RCC 7860 (cell line): ENCODE results near the gene HDAC5.
A peak's percentile ranks its signal among the peaks of the same experiment; 100 is the strongest.
"Not testable (repeated sequence)": the region's sequence is repeated elsewhere in the genome, so short reads cannot be mapped to it uniquely, and the experiment has no call there.

Experiments
- DNase-seq: peaks from one replicate; pipeline ENCODE4 v3.0.0-alpha.2; 2015; ENCODE audit warnings: low spot score
- FAIRE-seq: peaks from 2 replicates; lab custom pipeline; 2012; peaks lifted over from hg19 to GRCh38; lab: Jason Lieb, UNC

Gene HDAC5

DNA sequence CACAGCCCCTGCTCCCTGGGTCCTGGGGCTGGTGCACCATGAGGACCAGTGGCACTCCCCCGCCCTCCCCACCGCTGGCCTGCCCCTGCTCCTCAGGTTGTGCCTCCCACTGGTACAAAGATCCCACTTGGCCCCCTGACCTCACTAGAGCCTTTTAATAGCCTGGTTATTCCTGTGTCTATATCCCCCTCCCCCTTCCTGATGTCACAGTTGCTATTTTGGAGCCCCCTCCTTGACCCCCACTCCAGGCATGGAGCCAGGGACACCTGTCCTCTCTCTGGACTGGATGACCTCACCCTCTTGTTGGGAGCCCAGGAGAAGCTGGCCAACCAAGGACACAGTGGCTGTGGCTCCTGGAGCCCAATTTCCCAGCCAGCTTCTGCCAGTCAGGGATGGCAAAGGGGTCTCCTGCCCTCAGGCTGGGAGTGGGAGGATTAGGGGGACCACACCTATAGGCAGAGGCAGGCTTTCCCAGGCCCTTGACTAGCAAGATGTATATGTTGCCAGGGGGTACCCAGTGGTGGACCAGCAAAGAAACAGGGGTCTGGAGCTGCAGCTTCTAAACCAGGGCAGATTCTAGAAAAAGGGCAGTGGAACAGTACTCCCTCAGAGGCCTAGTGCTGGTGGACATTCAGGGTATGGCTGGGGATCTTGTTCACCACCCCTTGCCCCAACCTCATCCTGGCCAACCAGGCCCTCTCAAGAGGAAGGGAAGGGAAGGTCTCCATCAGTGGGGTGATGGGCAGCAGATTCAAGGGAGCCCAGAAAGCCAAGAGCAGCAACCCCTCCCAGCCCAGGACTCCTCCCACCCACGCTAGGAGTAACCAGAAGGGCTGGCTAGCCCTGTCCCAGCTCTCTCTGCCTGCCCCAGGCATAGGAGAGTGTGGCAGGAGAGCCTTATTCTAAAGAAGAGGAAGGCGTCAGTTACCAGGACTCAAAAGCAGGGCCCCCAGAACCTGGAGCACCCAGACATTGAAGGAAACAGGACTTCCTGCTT lies 10.9 kb downstream of the HDAC5 start:
- FAIRE-seq, result no peak
- no peak for DNase-seq

DNA sequence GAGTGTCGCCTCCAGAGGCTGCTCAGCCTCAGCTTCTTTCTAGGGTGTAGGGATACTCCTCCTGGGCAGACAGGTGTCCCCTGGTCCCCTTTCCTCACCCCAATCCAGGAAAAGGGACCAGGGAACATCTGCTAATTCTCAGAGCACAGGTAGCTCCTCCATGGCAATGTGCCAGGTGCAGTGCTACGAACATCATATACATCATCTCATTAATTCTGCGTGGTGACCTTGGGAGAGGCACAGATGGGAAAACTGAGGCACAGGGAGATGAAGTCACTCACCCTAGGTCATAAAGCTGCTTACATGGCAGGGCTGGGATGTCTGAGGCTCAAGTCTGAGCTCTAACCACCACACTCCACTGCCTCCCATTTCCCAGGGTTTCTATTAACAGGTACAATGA lies 11.7 kb downstream of the HDAC5 start:
- no peak for FAIRE-seq

DNA sequence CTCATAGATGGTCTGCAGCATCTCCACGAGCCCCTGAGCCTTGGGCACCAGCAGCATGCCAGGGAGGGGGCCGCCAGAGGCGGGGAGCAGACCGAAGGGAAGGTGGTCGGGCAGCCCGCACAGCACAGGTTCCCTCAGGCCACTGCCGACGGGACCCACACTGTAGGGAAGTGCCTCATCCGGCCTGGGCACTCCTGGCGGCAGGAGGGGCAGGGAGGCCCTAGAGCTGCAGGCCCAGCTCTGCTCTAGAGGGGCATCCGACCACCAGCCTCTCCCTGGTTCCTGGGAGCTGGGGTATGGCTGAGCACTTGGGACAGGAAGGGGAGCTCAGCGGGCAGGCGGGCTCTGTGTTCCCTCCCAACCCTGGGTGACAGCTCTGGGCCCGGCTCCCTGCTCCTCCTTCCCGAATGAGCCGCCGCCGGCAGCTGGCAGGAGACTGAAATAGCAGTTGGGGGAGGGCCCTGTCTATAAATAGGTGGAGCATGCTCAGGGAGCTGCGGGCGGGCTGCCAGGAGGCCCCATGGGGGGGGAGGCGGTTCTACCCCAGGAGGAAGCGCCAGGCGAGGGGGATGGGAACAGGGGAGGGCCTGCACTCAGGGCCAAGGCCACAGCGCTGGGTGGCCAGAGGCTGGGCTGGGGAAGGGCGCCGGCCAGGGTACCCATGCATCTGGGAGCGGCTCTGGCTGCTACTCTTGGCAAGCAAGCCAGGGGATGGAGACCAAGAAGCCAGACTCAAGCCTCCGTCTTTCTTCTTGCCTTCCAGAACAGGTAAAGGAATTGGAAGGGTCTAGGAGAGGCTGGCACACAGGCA lies 12.4 kb downstream of the HDAC5 start:
- DNase-seq (peak; percentile 84), FAIRE-seq (peak; percentile 45)

More for the DNA sequence above, 11.7 kb downstream of the HDAC5 start:
- DNase-seq, result no peak

DNA sequence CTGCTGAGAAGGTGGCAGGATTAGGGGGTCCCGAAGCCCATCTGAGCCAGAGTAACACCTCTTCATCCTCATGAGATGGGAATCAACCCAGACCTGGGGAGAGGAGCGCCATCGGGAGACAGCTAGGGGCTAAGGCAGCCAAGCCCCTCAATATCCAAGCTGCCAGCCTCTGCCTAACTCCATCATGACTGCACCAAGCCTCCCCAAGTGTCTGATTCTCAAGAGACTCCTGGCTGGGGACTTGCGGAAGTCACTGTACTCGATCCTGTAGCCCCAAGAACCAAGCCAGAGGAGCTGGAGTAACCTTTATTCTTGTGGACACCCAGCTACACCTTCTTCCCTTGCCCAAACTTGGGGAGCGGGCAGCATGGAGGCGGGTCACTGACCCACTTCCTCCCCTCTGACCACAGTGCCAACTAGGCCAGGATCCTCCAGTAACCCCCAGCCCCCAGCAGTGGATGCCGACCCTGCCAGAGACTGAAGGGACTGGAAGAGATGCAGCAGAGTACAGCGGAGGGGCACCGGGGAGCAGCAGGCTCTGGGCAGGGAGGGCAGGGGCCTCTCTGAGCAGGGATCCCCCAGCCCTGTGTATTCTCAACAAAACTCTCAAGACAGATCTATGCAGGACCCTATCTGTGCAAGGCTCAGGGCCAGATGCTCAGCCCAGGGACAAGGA lies 13.3 kb downstream of the HDAC5 start:
- FAIRE-seq (no peak), DNase-seq (no peak)

DNA sequence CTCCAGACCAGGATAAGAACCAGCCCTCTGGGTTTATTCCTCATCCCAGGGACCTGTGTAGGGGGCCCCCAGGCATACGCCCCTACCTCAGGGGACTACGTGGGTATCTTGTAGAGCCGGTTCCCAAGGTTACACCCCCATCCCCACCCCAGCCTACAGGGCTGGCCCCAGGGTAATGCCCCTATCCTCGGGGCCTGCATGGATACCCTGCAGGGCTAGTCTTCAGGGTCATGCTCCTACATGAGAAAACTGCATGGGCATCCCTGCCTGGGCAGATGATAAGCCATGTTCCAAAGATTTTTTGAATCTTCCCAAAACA lies 14.2 kb downstream of the HDAC5 start:
- no peak for FAIRE-seq
- DNase-seq, result no peak

DNA sequence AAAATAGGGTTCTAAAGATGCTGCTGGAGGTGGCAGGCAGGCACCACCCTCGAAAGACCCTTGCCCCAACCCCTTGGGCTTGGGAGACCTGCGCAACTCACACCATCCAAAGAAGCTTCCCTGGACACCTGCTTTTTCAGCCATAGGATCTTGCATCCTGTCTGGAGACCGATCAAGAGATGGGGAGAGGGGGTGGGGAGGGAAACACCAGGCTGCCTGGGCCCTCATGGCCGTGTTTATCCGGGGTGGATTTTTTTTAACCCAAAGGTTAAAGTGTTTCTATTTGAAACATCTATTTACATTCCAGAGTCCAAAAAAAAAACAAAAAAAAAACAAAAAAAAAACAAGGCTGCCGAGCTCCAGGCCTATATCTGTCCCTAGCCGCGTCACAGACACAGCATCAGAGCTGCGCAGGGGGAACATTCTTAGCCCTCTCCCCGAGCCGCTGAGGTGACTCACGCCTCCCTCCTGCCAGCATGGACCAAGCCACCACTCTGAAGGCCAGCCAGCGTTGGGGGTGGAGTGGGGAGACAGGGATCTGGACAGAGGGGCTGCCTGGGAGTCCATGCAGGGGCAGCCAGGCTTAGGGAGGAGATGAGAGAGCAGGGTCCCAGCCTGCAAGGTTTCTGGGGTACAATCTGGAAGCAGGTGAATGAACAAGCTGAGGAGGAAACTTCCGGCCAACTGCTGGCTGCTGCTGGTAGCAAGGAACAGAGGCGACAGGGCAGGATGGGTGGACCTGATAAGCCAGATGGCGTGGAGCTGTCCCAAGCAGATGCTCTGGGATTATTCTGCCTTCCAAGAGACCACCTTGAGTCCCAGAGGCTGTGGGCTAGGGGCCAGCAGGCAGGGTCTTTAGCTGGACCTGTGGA lies 14.8 kb downstream of the HDAC5 start:
- DNase-seq (peak; percentile 68), FAIRE-seq (peak; percentile 66)

DNA sequence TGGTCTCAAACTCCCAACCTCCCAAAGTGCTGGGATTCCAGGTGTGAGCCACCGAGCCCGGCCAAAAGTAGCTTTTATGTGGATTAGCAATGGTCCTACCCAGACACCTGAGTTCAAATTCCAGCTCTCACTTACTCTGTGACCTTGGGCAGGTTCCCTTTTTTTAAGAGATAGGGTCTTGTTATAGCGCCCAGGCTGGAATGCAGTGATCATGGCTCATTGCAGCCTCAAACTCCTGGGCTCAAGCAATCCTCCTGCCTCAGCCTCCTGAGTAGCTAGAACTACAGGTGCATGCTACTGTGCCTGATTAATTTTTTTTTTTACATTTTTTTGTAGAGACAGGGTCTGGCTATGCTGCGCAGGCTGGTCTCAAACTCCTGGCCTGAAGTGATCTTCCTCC lies 16.6 kb downstream of the HDAC5 start:
- FAIRE-seq, result no peak
- no peak for DNase-seq

DNA sequence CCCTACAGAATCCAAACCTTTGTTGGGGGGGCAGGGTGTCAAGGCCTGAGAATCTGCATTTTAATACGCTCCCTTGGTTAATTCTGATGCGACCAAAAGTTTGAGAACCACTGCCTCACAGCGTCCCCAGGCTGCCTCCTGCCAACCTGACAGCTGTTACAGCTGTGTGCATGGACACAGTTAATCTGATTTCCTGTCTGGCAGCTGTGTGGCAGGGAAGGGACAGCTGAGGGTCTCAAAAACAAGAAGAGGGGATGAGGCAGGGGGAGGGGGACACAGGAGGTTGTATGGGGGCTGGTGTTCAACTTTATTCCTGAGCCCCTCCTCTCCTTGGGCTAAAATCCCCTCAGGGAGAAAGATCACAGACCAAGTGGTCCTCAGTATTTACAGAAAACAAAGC lies 17.5 kb downstream of the HDAC5 start:
- no peak for FAIRE-seq
- no peak for DNase-seq

DNA sequence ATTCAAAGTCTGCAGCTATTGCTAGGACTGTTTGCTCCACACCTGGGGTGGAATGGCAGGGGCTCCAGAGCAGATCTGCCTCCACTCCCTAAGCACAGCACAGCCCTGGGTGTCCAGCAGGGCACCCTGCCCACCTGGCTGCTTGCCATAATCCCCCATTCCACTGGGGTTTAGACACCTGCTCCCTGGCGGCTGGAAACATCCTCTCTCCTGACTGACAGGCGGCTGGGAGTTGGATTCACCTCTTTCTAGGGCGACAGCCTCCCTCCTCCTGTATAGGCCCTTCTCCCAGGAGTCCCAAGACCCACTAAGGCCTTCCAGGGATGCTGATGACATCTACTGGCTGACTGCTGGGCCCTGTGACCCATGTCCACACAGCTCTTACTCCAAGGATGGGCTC lies 18.0 kb downstream of the HDAC5 start:
- no peak for DNase-seq
- no peak for FAIRE-seq

DNA sequence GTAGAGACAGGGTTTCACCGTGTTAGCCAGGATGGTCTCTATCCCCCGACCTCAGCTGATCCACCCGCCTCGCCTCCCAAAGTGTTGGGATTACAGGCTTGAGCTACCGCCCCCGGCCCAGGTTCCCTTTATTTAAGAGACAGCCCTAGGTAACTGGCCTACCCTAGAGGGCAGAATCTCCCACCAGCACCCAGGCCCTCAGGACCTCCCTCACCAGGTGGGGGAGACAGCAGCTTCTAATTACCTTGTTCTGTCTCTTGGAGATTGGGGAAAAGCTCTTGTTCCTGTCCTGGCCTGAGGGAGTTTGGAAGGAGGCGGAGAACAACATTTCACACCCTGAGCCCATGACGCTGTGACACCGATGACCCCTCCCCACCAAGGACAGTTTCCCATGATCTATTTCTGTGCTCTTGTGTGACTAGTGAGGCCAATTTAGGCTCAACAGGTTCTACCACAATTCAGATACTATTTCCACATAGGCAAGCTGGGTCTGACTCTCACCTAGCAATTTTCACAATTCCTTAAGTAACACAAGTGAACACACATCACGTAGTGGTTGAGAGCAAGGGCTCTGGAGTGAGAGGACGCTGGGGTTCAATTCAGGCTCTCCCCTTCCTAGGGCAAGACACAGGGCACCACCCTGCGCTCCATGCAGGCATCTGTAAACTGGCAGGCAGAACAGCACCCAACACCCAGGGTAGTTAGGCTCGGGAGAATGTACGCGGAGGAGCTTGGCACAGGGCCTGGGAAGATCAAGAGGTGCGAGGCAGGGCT lies 20.4 kb downstream of the HDAC5 start:
- DNase-seq, result no peak
- FAIRE-seq, result no peak

DNA sequence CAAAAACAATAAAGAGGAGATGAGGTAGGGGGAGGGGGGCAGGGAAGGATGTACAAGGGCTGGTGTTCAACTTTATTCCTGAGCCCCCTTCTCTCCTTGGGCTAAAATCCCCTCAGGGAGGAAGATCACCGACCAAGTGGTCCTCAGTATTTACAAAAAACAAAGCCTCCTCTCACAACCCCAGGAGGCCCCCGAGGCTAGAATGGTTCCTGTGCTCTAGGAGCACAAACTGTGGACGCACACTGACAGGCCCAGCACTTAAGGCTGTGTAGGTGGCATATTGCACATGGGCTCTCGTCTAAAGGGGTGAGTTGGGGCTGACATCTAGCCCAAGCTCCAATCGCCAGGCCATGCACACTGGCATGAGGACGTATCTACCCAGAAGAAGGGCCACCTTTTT lies 21.6 kb downstream of the HDAC5 start:
- FAIRE-seq, DNase-seq: not testable (repeated sequence)

DNA sequence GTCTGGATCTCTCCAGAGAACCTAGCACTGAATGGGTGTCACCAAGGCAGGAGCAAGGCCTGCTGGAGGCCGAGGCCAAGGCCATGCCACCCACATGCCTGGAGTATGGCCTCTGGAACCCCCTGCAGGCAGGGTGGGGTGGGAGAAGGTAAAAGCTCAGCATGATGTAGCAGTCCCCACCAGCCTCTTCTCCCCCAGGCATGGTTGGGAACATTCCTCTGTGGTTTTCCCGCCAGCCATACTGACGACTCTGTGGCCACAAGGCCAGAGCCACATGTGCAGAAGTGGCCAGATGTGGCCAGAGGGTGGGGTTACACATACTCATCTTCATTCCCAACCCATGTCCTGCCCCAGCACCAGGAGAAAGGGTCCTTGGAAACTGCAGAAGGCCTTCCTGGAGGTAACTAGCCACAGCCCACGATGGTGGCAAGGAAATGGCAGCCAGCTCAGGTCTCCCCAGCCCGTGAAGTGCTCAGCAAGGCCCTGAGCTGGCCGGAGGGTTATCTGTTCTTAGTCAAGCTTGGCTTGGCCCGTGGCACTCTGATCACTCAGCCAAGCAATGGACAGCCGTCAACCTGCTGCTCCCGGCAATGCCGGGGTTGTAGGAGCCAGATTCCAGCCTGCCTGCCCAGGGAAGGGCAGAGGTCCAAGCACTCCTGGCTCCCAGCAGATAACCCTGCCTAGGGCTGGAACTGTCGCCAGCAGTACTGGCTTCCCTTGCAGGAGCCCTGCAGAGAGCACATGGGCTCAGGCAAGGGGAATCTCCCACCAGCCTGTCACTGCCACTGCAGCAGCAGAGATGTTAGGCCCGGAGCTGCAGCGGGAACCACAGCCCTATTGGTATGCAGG lies 26.1 kb downstream of the HDAC5 start:
- DNase-seq (peak; percentile 87), FAIRE-seq (peak; percentile 74)

DNA sequence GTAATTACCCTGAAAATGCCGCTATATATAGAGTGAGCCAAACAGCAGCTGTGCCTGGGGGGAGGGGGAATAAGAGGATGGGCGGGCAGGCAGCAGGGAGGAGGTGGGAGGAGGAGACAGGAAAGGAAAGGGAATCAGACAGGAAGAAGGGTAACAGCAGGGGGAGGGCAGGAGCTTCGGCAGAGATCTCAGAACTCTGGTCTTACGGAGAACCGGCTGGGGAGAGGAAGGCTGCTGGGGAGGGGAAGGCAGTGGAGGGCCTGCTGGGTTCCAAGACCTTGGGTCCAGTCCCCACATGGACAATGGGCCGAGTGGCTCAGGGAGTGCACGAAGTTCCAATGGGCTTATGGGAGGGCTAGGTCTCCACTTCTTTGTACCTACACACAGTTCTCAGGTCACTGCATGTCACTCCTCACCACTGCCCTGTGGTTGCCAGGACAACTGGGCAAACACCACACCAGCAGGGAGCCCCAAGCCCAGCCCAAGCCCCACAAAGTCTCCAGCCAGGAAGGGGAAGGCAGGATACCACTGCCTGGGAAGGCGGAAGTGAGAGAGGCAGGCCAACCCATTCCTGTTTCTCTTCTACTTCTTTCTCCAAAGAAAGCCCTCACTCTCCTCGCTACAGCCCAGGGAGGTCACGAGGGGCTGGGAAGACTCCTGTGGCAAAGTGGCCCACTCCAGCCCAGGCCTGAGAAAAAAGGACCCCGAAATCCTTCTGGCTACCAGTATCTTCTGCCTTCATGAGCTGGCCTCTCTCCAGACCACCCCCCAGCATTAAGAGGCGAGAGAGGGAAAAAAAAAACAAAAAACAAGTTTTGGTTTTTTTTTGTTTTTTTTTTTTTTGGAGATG lies 27.6 kb downstream of the HDAC5 start:
- DNase-seq, result peak; percentile 93
- peak; percentile 62 for FAIRE-seq

DNA sequence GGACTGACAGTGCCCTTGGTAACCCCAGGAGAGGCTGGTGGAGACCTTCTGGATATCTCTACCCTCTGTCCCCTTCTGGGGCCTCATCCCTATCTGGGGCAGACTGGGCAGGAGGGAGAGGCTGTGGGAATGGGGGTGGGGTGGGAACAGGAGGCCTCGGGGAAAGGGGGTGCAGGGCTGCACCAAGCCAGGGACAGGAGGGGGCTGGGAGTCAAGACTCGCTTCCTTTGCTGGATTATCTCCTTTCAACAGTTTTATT lies 28.1 kb downstream of the HDAC5 start:
- FAIRE-seq (no peak), DNase-seq (no peak)

DNA sequence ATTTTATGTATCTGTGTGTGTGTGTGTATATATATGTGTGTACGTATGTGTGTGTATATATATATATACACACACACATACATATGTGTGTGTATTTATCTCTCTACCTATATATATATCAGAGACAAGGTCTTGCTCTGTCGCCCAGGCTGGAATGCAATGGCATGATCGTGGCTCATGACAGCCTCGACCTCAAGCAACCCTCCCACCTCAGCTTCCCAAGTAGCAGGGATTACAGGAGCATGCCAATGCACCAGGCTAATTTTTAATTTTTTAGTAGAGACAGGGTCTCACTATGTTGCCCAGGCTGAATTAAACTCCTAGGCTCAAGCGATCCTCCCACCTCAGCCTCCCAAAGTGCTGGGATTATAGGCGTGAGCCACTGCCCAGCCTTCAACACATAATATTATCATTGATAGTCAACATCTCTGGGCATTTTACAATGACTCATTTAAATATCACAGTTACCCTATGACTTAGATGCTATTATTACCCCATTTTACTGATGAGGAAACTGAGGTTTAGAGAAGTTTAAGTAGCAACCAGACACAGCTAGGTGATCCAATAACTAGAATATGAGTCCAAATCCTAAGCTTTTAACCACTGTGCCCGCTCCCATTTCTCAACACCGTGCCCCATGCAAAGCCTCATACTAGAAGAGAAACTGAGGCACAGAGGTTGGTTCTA lies 28.6 kb downstream of the HDAC5 start:
- no peak for FAIRE-seq
- no peak for DNase-seq

DNA sequence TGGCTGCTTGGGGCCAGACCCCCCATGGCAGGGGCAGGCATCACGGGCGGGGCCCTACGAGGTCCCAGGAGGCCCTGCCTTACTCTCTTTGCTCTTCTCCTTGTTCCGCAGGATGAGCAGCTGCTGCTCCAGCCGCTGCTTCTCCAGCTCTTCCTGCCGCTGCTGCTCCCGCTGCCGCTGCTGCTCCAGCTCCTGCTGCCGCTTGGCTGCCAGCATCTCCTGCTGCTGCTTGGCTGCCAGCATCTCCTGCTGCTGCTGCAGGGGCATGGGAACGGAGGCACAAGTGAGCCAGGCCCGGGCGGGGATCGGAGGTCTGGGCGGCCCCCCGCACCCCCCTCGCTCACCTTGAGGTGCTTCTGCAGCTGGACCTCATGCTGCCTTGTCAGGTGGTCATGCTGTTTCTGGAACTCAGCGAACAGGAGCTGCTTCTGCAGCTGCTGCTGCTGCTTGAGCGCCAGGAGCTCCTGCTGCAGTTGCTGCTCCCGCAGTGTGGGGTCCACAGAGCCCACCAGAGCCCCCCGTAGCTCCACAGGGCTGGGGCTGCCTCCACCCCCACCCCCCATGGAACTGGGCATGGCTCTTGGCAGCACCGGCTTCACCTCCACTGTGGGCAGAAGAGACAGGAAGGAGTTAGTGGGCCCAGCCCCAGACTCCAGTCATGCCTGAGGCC lies 30.1 kb downstream of the HDAC5 start:
- no peak for DNase-seq
- no peak for FAIRE-seq

DNA sequence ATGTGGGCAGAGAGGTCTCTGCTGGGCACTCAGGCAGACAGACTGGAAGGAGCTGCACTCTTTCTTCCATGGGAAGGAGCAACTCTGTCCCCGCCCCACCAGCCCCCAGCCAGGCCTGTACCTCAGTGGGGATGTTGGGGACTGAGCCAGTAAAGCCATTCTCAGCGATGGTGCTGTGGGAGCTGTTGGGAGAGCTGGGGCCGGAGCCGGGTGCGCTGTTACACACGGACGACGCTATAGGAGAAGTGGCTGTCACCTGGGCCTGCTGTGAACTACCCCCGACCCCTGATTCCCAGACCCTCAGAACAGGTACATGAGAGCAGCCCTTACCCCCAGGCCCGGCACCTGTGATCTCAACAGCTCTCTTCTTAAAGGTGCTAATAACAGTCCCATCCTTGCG lies 31.4 kb downstream of the HDAC5 start:
- DNase-seq (no peak), FAIRE-seq (no peak)
